Measurements from ENCODE around the gene NACC2. TPM values are rescaled to one million over a fixed set of nuclear protein-coding genes. Genes with fewer than 3 reads are reported as not detected.

Gene NACC2
- total RNA-seq, 4 donors from 2014 or later = 18.4 to 33.6 (median 22.4) TPM

GRCh38 chr9:136002215-136002614 lies 92.9 kb downstream of the NACC2 start:
- Histone ChIP-seq H3K27ac (no peak overlapping the region), H3K4me1 (peaks cover 0 to 15% of the 10 kb centered on the region in 2 donors), H3K9me3 (no peaks in the 10 kb centered on the region), H3K27me3 (no peaks in the 10 kb centered on the region), H3K36me3 (no peaks in the 10 kb centered on the region), H3K4me3 (replicated peaks in 1 of 3) (no peak overlapping the region)
- intact Hi-C loops (cut with DNase I) = no loop called here
- DNase-seq = no peak
- TF ChIP-seq CTCF (IDR thresholded peaks at IDR 0.05) (no peak), POLR2A (IDR thresholded peaks at IDR 0.05) (no peak)
- 85 to 94% methylated on average over 3 to 10 of the region's 11 CpGs for WGBS, 2 donors

- 72 to 89% methylated on average over 8 to 12 of the region's 18 CpGs for WGBS, 2 donors
- peaks cover 0 to 15% of the 10 kb centered on the region in 2 donors for H3K4me1 ChIP-seq
- H3K27me3 ChIP-seq = no peaks in the 10 kb centered on the region
- intact Hi-C loops (cut with DNase I) = no loop called here
- no peak overlapping the region for H3K27ac ChIP-seq
- no peaks in the 10 kb centered on the region for H3K36me3 ChIP-seq
- TF ChIP-seq CTCF (IDR thresholded peaks at IDR 0.05) (no peak), POLR2A (IDR thresholded peaks at IDR 0.05) (no peak)
- DNase-seq = no peak
- no peak overlapping the region for H3K4me3 ChIP-seq (replicated peaks in 1 of 3)
- H3K9me3 ChIP-seq = no peaks in the 10 kb centered on the region
Measured at GRCh38 chr9:136001231-136001630, 93.9 kb downstream of the NACC2 start.

DNA sequence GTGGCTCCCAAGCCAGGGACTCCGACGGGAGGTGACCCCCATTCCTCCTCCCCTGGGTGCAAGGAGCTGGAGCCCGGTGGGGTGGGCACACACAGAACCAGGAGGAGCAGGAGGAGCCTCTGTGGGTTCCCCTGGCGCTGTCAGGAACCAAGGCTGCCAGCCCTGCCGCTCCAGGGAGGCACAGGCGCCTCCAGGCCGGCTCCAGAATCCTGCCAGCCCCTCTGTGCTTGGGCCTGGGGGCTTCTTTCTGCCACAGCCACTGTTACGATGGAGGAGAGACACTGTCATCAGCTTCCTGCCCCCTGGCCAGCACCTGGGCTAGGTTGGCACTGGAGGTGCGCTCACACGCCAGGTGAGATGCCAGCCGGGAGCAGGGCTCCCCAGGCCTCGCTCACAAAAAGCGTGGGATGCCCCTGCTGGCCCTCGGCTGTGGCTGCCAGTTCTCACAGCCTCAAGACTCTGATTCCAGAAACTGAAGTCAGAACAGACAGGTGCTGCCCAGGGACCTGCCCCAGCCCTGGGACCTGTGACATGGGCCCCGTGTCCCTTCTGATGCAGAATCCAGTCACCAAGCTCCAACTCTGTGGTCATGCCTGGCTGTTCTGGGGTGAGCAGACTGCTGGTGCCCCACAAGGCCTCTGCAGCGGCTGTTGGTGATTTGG lies 96.5 kb downstream of the NACC2 start:
- DNase-seq = no peak
- 86 to 96% methylated on average over 6 to 14 of the region's 16 CpGs for WGBS, 2 donors
- Histone ChIP-seq H3K27me3 (no peaks in the 10 kb centered on the region), H3K9me3 (no peaks in the 10 kb centered on the region), H3K4me3 (replicated peaks in 1 of 3) (no peak overlapping the region), H3K27ac (no peak overlapping the region), H3K4me1 (peaks cover 0 to 19% of the 10 kb centered on the region in 2 donors), H3K36me3 (no peaks in the 10 kb centered on the region)
- no peak for TF ChIP-seq POLR2A (IDR thresholded peaks at IDR 0.05)
- no peak for TF ChIP-seq CTCF (IDR thresholded peaks at IDR 0.05)
- intact Hi-C loops (cut with DNase I) = no loop called here

GRCh38 chr9:135998016-135998380 lies 97.1 kb downstream of the NACC2 start:
- Histone ChIP-seq H3K4me1 (peaks cover 4 to 19% of the 10 kb centered on the region in 2 donors), H3K9me3 (no peaks in the 10 kb centered on the region), H3K27ac (no peak overlapping the region), H3K36me3 (no peaks in the 10 kb centered on the region), H3K27me3 (no peaks in the 10 kb centered on the region), H3K4me3 (replicated peaks in 1 of 3) (no peak overlapping the region)
- 90 to 100% methylated on average over 1 to 6 of the region's 10 CpGs for WGBS, 2 donors
- TF ChIP-seq POLR2A (IDR thresholded peaks at IDR 0.05) = no peak
- TF ChIP-seq CTCF (IDR thresholded peaks at IDR 0.05) = no peak
- intact Hi-C loops (cut with DNase I) = no loop called here
- no peak for DNase-seq

DNA sequence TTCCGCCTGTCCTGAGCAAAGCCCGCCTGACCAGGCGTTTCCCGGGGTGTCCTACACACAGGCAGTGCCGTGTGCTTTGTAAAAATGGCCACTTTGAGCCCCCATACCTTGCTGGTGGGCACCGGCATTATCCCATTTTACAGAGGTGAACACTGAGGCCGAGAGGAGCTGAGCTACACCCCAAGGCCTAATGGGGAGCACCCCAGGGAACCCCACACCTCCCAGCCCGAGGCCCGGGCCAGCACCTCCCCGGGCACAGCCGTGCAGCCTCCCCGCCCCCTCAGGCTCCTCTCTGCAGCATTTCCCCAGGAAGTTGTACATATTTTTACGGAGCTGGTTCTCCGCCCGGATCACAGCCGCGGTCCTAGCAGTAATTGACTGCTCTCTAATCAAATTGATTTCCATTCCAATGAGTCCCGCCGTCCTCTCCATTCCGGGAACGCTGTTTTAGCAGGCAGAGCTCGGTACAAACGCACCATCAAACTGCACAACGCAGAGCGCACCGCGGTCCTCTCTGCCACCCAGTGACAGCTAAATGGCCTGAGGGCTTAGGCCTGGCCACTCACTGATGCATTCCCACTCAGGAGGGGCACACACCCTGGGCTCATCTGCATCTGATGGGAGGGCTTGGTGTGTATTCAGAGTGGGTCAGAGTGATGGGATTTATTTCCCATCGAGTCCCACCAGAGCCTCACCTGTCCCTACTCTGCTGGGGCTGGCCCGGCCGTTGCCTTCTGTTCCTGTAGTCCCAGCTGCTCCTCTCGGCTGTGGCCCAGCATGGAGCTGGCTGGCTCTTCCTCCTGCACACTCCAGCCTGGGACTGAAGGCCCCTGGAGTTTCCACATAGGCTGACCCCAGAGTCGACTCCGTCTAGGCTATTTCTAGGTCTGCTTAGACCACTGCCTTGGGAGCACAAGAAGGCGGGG lies 97.7 kb downstream of the NACC2 start:
- intact Hi-C loops (cut with DNase I) = no loop called here
- 76 to 87% methylated on average over 33 of the region's 34 CpGs for WGBS, 2 donors
- H3K36me3 ChIP-seq = no peaks in the 10 kb centered on the region

More for the DNA sequence above, 97.7 kb downstream of the NACC2 start:
- Histone ChIP-seq H3K4me3 (replicated peaks in 1 of 3) (no peak overlapping the region), H3K4me1 (peaks cover 10 to 22% of the 10 kb centered on the region in 2 donors), H3K27ac (no peak overlapping the region), H3K27me3 (no peaks in the 10 kb centered on the region), H3K9me3 (no peaks in the 10 kb centered on the region)
- no peak for TF ChIP-seq POLR2A (IDR thresholded peaks at IDR 0.05)
- TF ChIP-seq CTCF (IDR thresholded peaks at IDR 0.05) = no peak
- no peak for DNase-seq
